K562 (cell line): ENCODE results near the gene EPO. TPM values are rescaled to one million over a fixed set of nuclear protein-coding genes. Genes with fewer than 3 reads are reported as not detected.
"Not testable (repeated sequence)": the region's sequence is repeated elsewhere in the genome, so short reads cannot be mapped to it uniquely, and the experiment has no call there.

Experiments
- ATAC-seq: fragments of 200-7000 bp; cut with Tn5 transposase; 3 replicates; pipeline ENCODE4 v1.9.1; 2020; ENCODE audit warnings: moderate library complexity
- BruUV-seq: library from RNA; stranded (reverse); fragments of 400-500 nt; replicated peaks from 2 replicates; lab custom pipeline; 2021; lab: Mats Ljungman, UMichigan
- CTCF ChIA-PET: fragments of 300-600 bp; formaldehyde crosslinking; extraction: SDS; loops from one replicate; lab custom pipeline; 2021; ENCODE audit warnings: low intra/inter-chr PET ratio; lab: Yijun Ruan, JAX
- POLR2A ChIA-PET: fragments of 300-600, 350-650 bp; sonication (Branson Sonifier 250); formaldehyde crosslinking; extraction: SDS; loops from one replicate; lab custom pipeline; 2021; ENCODE audit warnings: antibody characterized with exemption, inconsistent platforms; lab: Yijun Ruan, JAX
- DNase-seq, 4 experiments: peaks; one replicate each; pipeline versions ENCODE4 v3.0.0 to v3.0.0-alpha.2; 2011 to 2018; ENCODE audit warnings: low spot score in 3 of 4, mixed read lengths in 3 of 4; ENCODE audit errors: extremely low read depth in 1 of 4
- FAIRE-seq: peaks from 2 replicates; lab custom pipeline; 2011; peaks lifted over from hg19 to GRCh38; lab: Jason Lieb, UNC
- H2AFZ ChIP-seq: 2 replicates; pipeline ENCODE4 v1.6.0; 2011; ENCODE audit warnings: low read depth, low read length, control low read depth, inconsistent platforms
- H3K27ac ChIP-seq: fragments of 200-600 bp; 3 replicates; pipeline ENCODE4 v1.8.0; 2011; ENCODE audit warnings: low read depth, mild to moderate bottlenecking, control low read depth, inconsistent platforms, low read length, moderate library complexity, mixed read lengths; ENCODE audit errors: extremely low read depth
- H3K27me3 ChIP-seq, 2 experiments: fragments of 300-600 bp in 1 of 2; 2 replicates in 1 of 2; 3 replicates in 1 of 2; pipeline versions ENCODE4 v1.6.0 to v1.8.0; 2011; ENCODE audit warnings: inconsistent platforms in 2 of 2, low read length in 2 of 2, mild to moderate bottlenecking in 1 of 2, mixed read lengths in 1 of 2, moderate library complexity in 1 of 2; ENCODE audit not compliant: control insufficient read depth in 2 of 2, insufficient read depth in 2 of 2
- H3K36me3 ChIP-seq: fragments of 300-600 bp; 3 replicates; pipeline ENCODE4 v1.8.0; 2011; ENCODE audit warnings: mild to moderate bottlenecking, low read length, inconsistent platforms; ENCODE audit not compliant: control insufficient read depth, insufficient read depth
- H3K4me1 ChIP-seq, 2 experiments: fragments of 200-600 bp in 1 of 2; replicated peaks in 1 of 2; 2 replicates in 1 of 2; 3 replicates in 1 of 2; pipeline versions ENCODE4 v1.5.1 to v1.8.0; 2011; ENCODE audit warnings: inconsistent platforms in 2 of 2, low read length in 2 of 2, mild to moderate bottlenecking in 1 of 2, mixed read lengths in 1 of 2, moderate library complexity in 1 of 2; ENCODE audit not compliant: control insufficient read depth in 2 of 2, insufficient read depth in 2 of 2
- H3K4me2 ChIP-seq: 2 replicates; pipeline ENCODE4 v1.6.1; 2011; ENCODE audit warnings: low read length, control low read depth, inconsistent platforms, mixed read lengths; ENCODE audit not compliant: insufficient read depth
- H3K4me3 ChIP-seq: fragments of 200-600 bp; sonication (generic), shearing (Covaris generic); 2 replicates; pipeline ENCODE4 v1.5.1; 2016; ENCODE audit warnings: control low read depth, inconsistent platforms
- H3K79me2 ChIP-seq: fragments of 200-600 bp; 3 replicates; pipeline ENCODE4 v1.8.0; 2011; ENCODE audit warnings: low read length, inconsistent platforms; ENCODE audit not compliant: control insufficient read depth, insufficient read depth
- H3K9ac ChIP-seq, 2 experiments: 2 replicates each; pipeline versions ENCODE4 v1.6.0 to v1.6.1; 2011; ENCODE audit warnings: low read depth in 2 of 2, low read length in 2 of 2, control low read depth in 1 of 2, inconsistent platforms in 1 of 2, mild to moderate bottlenecking in 1 of 2, mixed read lengths in 1 of 2; ENCODE audit not compliant: insufficient read depth in 1 of 2
- H3K9me1 ChIP-seq: one replicate; pipeline ENCODE4 v1.6.0; 2011; ENCODE audit warnings: inconsistent platforms, mild to moderate bottlenecking, low read length, moderate library complexity; ENCODE audit not compliant: control insufficient read depth, insufficient read depth
- H3K9me3 ChIP-seq: replicated peaks from 2 replicates; pipeline ENCODE4 v1.5.1; 2011; ENCODE audit warnings: low read depth, low read length, inconsistent platforms; ENCODE audit not compliant: control insufficient read depth, insufficient read depth
- H4K20me1 ChIP-seq: replicated peaks from 2 replicates; pipeline ENCODE4 v1.6.1; 2011; ENCODE audit warnings: low read length, inconsistent platforms, mixed read lengths; ENCODE audit not compliant: control insufficient read depth, insufficient read depth
- CEBPB ChIP-seq: fragments of 450-650 bp; IDR thresholded peaks from 2 replicates; pipeline ENCODE4 v1.6.1; 2016; ENCODE audit warnings: missing genetic modification characterization, missing compliant biosample characterization
- CEBPG ChIP-seq, 3 experiments: fragments of 200-800 bp in 1 of 3; sonication (Bioruptor generic) in 1 of 3; sonication (generic) in 1 of 3; formaldehyde crosslinking in 1 of 3; IDR thresholded peaks in 2 of 3; conservative IDR thresholded peaks in 1 of 3; 2 replicates each; pipeline versions ENCODE4 v1.6.1 to v1.8.0; 2016 to 2022; ENCODE audit warnings: missing compliant biosample characterization in 2 of 3, missing genetic modification characterization in 2 of 3, mild to moderate bottlenecking in 1 of 3, missing genetic modification reagents in 1 of 3
- IRF9 ChIP-seq: fragments of 450-650 bp; IDR thresholded peaks from 2 replicates; pipeline ENCODE4 v1.6.1; 2016; ENCODE audit warnings: missing biosample characterization, missing genetic modification characterization
- KDM1A ChIP-seq, 2 experiments: fragments of 450-650 bp; IDR thresholded peaks; 2 replicates each; pipeline ENCODE4 v1.6.1; 2016; ENCODE audit warnings: mild to moderate bottlenecking in 2 of 2
- MAFG ChIP-seq: fragments of 450-650 bp; conservative IDR thresholded peaks from 2 replicates; pipeline ENCODE4 v1.6.1; 2016; ENCODE audit warnings: missing genetic modification characterization, missing compliant biosample characterization
- NFE2 ChIP-seq: IDR thresholded peaks from 2 replicates; pipeline ENCODE4 v1.6.1; 2014; ENCODE audit warnings: antibody characterized with exemption, low read depth
- VEZF1 ChIP-seq: fragments of 200-800 bp; sonication (Bioruptor generic); IDR thresholded peaks from 2 replicates; pipeline ENCODE4 v1.6.1; 2017; ENCODE audit warnings: missing genetic modification characterization, missing compliant biosample characterization
- ZNF384 ChIP-seq: IDR thresholded peaks from 2 replicates; pipeline ENCODE4 v1.6.1; 2012; ENCODE audit warnings: low read depth, low read length, improper control_type of control experiment
- ZNF766 ChIP-seq: fragments of 200-800 bp; sonication (Bioruptor generic); conservative IDR thresholded peaks from 2 replicates; pipeline ENCODE4 v1.6.1; 2016; ENCODE audit warnings: missing genetic modification characterization, missing compliant biosample characterization
- WGBS: fragments of 100-300 bp; shearing (Covaris generic); methylation state at CpG from one replicate; pipeline ENCODE4 v1.1.6; 2016; ENCODE audit warnings: low coverage, mixed read lengths; ENCODE audit not compliant: insufficient coverage; ENCODE audit errors: missing lambda C conversion rate; 5-methylcytosine and 5-hydroxymethylcytosine counted together
- in situ Hi-C: fragments of 300-500 bp; cut with MboI; formaldehyde crosslinking; loops from 4 replicates; pipeline ENCODE4 v1.15.0; 2018; ENCODE audit warnings: inconsistent platforms, mixed read lengths
- intact Hi-C: fragments of 100-400 bp; cut with micrococcal nuclease; formaldehyde crosslinking; loops from 2 replicates; pipeline ENCODE4 v1.14.2; 2022
- polyA plus RNA-seq, 8 experiments: library from polyadenylated mRNA; depleted of rRNA in 4 of 8; stranded (reverse) in 5 of 8; unstranded in 3 of 8; fragments of >200 nt; fragmentation: Nextera tagmentation in 2 of 8; fragmentation: Illumina TruSeq in 1 of 8; extraction: Ambion mirVana in 2 of 8; extraction: Trizol in 1 of 8; gene quantifications; 2 replicates each; pipeline versions ENCODE4 v1.2.1 to v1.2.3, GENCODE V29; 2011 to 2014; ENCODE audit warnings: inconsistent platforms in 1 of 8, missing spikeins in 1 of 8
- total RNA-seq, 7 experiments: library from RNA; depleted of rRNA in 6 of 7; stranded (reverse); fragments of >200 nt in 6 of 7; fragmentation: Illumina TruSeq in 2 of 7; extraction: Trizol in 2 of 7; gene quantifications; 2 replicates each; pipeline versions ENCODE4 v1.2.1 to v1.2.3, GENCODE V29; 2011 to 2021; ENCODE audit warnings: low replicate concordance in 1 of 7

The EPO gene
- total and polyA plus RNA-seq, 9 of the 15 experiments (the other 6 are each of a cell fraction or from before 2014, with no cell fraction given): 0.06 to 0.41 (median 0.07) TPM; not detected in 6

- in situ Hi-C loops, FAIRE-seq, DNase-seq, H3K9me3 ChIP-seq, ATAC-seq, H3K4me3 ChIP-seq, H3K9me1 ChIP-seq, H3K79me2 ChIP-seq, CTCF ChIA-PET, H3K27ac ChIP-seq, H3K4me2 ChIP-seq, H3K9ac ChIP-seq, H2AFZ ChIP-seq, H3K36me3 ChIP-seq, H4K20me1 ChIP-seq: not testable (repeated sequence)
- peaks cover 56 to 87% of the 10 kb centered on the region in 2 experiments for H3K27me3 ChIP-seq
- H3K4me1 ChIP-seq: peaks cover 0 to 12% of the 10 kb centered on the region in 2 experiments; a peak in 2 of 5 replicates
- POLR2A ChIA-PET: interaction anchor here (0.6 to 1.4 kb wide), 4 partner anchors 10 to 229 kb away, joined by 3 to 6 read pairs (median 4); partner anchors contain the start of gene FBXO24
- 0 out of 2 replicates have a peak, but pooled peaks have one; percentile 23 for TF ChIP-seq NFE2
- TF ChIP-seq CEBPB (tag): peak; percentile 93
- TF ChIP-seq IRF9 (tag): 0 out of 2 replicates have a peak, but pooled peaks have one; percentile 17
- TF ChIP-seq ZNF766 (CRISPR knock-in tag): 0 out of 2 replicates have a peak, but pooled peaks have one; percentile 31
- peak; percentile 64 for TF ChIP-seq ZNF384
- peak; percentile 45; the same call in 1 of the 2 replicates for TF ChIP-seq MAFG (tag)
- peak; percentile 41; the same call in 1 of the 2 replicates for TF ChIP-seq CEBPG (CRISPR knock-in tag; IDR thresholded peaks at IDR 0.05)
- peak; percentile 61 to 85 for TF ChIP-seq CEBPG (tag; conservative IDR thresholded peaks at IDR 0.05 in 1 of 2, IDR thresholded peaks at IDR 0.05 in 1 of 2)
- TF ChIP-seq VEZF1: peak; percentile 20; the same call in 1 of the 2 replicates
- peak in 1 of 2 experiments; percentile 29; a peak in 2 of 4 replicates for TF ChIP-seq KDM1A (IDR thresholded peaks at IDR 0.05)
- TF ChIP-seq, all 486 proteins: peak for 9; not testable (repeated sequence) for 477
- WGBS: 7% methylated on average over 5 of the region's 5 CpGs
- intact Hi-C loops, BruUV-seq: not testable (repeated sequence)
These were observed 42.6 kb downstream of the EPO start for GRCh38 chr7:100762841-100763240.
